WTC11 (cell line): ENCODE data around the gene SULT2B1. TPM values are rescaled to one million over a fixed set of nuclear protein-coding genes. Genes with fewer than 3 reads are reported as not detected.

Experiments used
- ATAC-seq: fragments of 200-7000 bp; cut with Tn5 transposase; 2 replicates; pipeline ENCODE4 v1.10.0; 2021; ENCODE audit warnings: mild to moderate bottlenecking, moderate library complexity
- CTCF ChIA-PET: fragments of 300-600 bp; sonication (Branson Sonifier 250); formaldehyde crosslinking; loops from one replicate; lab custom pipeline; 2021; ENCODE audit warnings: antibody characterized with exemption; lab: Charles Lee
- POLR2A ChIA-PET: fragments of 350-600 bp; sonication (Branson Sonifier 250); formaldehyde crosslinking; loops from one replicate; lab custom pipeline; 2021; ENCODE audit warnings: antibody characterized with exemption; lab: Charles Lee
- DNase-seq: peaks from one replicate; pipeline ENCODE4 v3.0.0; 2021; ENCODE audit warnings: low spot score
- H3K27ac Mint-ChIP-seq: 2 replicates; pipeline ENCODE4 v1.8.0; 2021; ENCODE audit warnings: mixed read lengths
- H3K27me3 Mint-ChIP-seq: 2 replicates; pipeline ENCODE4 v1.8.0; 2021; ENCODE audit warnings: low read depth, mild to moderate bottlenecking, moderate library complexity, mixed read lengths
- H3K36me3 Mint-ChIP-seq: 2 replicates; pipeline ENCODE4 v1.8.0; 2021; ENCODE audit warnings: mixed read lengths
- H3K4me1 Mint-ChIP-seq: 2 replicates; pipeline ENCODE4 v1.8.0; 2022; ENCODE audit warnings: mixed read lengths
- H3K4me3 Mint-ChIP-seq: 2 replicates; pipeline ENCODE4 v1.8.0; 2021; ENCODE audit warnings: mild to moderate bottlenecking, moderate library complexity, mixed read lengths
- H3K9me3 Mint-ChIP-seq: 2 replicates; pipeline ENCODE4 v1.8.0; 2021; ENCODE audit warnings: mixed read lengths
- AR ChIP-seq: fragments of 250-450 bp; sonication (Bioruptor Pico); IDR thresholded peaks from 2 replicates; pipeline ENCODE4 v1.9.0; 2021; ENCODE audit warnings: mild to moderate bottlenecking
- ARID4B ChIP-seq: sonication (generic); formaldehyde crosslinking; IDR thresholded peaks from 2 replicates; pipeline ENCODE4 v1.8.0; 2023; ENCODE audit warnings: missing genetic modification reagents, mild to moderate bottlenecking, borderline replicate concordance
- ELF4 ChIP-seq: sonication (generic); formaldehyde crosslinking; IDR thresholded peaks from 2 replicates; pipeline ENCODE4 v1.8.1; 2022; ENCODE audit warnings: low read depth, mild to moderate bottlenecking, moderate library complexity, missing genetic modification reagents
- ERG ChIP-seq: fragments of 250-450 bp; sonication (Bioruptor Pico); IDR thresholded peaks from 2 replicates; pipeline ENCODE4 v1.8.0; 2021; ENCODE audit warnings: mild to moderate bottlenecking
- HMGXB4 ChIP-seq: sonication (generic); formaldehyde crosslinking; IDR thresholded peaks from 2 replicates; pipeline ENCODE4 v1.8.1; 2023; ENCODE audit warnings: mild to moderate bottlenecking, moderate library complexity, missing genetic modification reagents
- IRF1 ChIP-seq: sonication (generic); formaldehyde crosslinking; IDR thresholded peaks from 2 replicates; pipeline ENCODE4 v1.8.0; 2023; ENCODE audit warnings: missing genetic modification reagents
- IRF2 ChIP-seq: sonication (generic); formaldehyde crosslinking; IDR thresholded peaks from 2 replicates; pipeline ENCODE4 v1.8.0; 2022; ENCODE audit warnings: low read depth, missing genetic modification reagents, borderline replicate concordance
- JAZF1 ChIP-seq: fragments of 250-450 bp; sonication (Bioruptor Pico); IDR thresholded peaks from 2 replicates; pipeline ENCODE4 v1.9.0; 2021; ENCODE audit warnings: moderate library complexity, mild to moderate bottlenecking, inconsistent platforms
- KAT7 ChIP-seq: sonication (generic); formaldehyde crosslinking; IDR thresholded peaks from 2 replicates; pipeline ENCODE4 v1.8.1; 2023; ENCODE audit warnings: missing genetic modification reagents, mild to moderate bottlenecking, borderline replicate concordance
- NR3C1 ChIP-seq: sonication (generic); formaldehyde crosslinking; conservative IDR thresholded peaks from 2 replicates; pipeline ENCODE4 v1.8.1; 2023; ENCODE audit warnings: low read depth, mild to moderate bottlenecking, missing genetic modification reagents
- PRDM15 ChIP-seq: sonication (generic); formaldehyde crosslinking; IDR thresholded peaks from 2 replicates; pipeline ENCODE4 v1.8.0; 2022; ENCODE audit warnings: missing genetic modification reagents
- PRRX2 ChIP-seq: fragments of 250-450 bp; sonication (Bioruptor Pico); IDR thresholded peaks from 2 replicates; pipeline ENCODE4 v1.8.0; 2021; ENCODE audit warnings: mild to moderate bottlenecking
- RELA ChIP-seq: sonication (generic); formaldehyde crosslinking; IDR thresholded peaks from 2 replicates; pipeline ENCODE4 v1.8.1; 2022; ENCODE audit warnings: missing genetic modification reagents, mild to moderate bottlenecking, borderline replicate concordance
- STAT6 ChIP-seq: sonication (generic); formaldehyde crosslinking; conservative IDR thresholded peaks from 2 replicates; pipeline ENCODE4 v1.8.1; 2023; ENCODE audit warnings: mild to moderate bottlenecking, low read depth, missing genetic modification reagents, moderate library complexity
- TCF7 ChIP-seq: sonication (generic); formaldehyde crosslinking; IDR thresholded peaks from 2 replicates; pipeline ENCODE4 v1.8.0; 2022; ENCODE audit warnings: mild to moderate bottlenecking, low read depth, missing genetic modification reagents, moderate library complexity
- TEAD1 ChIP-seq: sonication (generic); formaldehyde crosslinking; IDR thresholded peaks from 2 replicates; pipeline ENCODE4 v1.8.0; 2022; ENCODE audit warnings: mild to moderate bottlenecking, missing genetic modification reagents
- TEAD4 ChIP-seq: sonication (generic); formaldehyde crosslinking; IDR thresholded peaks from 2 replicates; pipeline ENCODE4 v1.8.0; 2022; ENCODE audit warnings: mild to moderate bottlenecking, missing genetic modification reagents
- ZNF138 ChIP-seq: sonication (generic); formaldehyde crosslinking; conservative IDR thresholded peaks from 2 replicates; pipeline ENCODE4 v1.8.1; 2022; ENCODE audit warnings: mild to moderate bottlenecking, moderate library complexity, missing genetic modification reagents
- total RNA-seq: library from RNA; stranded (reverse); gene quantifications from 3 replicates; pipeline ENCODE4 v1.2.3, GENCODE V29; 2021

Gene SULT2B1
- total RNA-seq, 1 experiment from 2014 or later: 0.96 TPM

GRCh38 chr19:48516536-48516935 is 35.4 kb upstream of the SULT2B1 start (continued):
- no peak for TF ChIP-seq AR
- TF ChIP-seq STAT6 (CRISPR knock-in tag): no peak

GRCh38 chr19:48518207-48518606 is 33.8 kb upstream of the SULT2B1 start:
- no peak overlapping the region for H3K4me3 Mint-ChIP-seq

More at GRCh38 chr19:48518207-48518606, 33.8 kb upstream of the SULT2B1 start:
- TF ChIP-seq TEAD4 (CRISPR knock-in tag): no peak
- TF ChIP-seq ELF4 (CRISPR knock-in tag): no peak
- no peak for TF ChIP-seq JAZF1 (CRISPR knock-in tag)
- TF ChIP-seq IRF2 (CRISPR knock-in tag): no peak
- TF ChIP-seq TCF7: no peak
- no peak for TF ChIP-seq ZNF138 (CRISPR knock-in tag)
- TF ChIP-seq RELA: no peak
- no peak for TF ChIP-seq TEAD1 (CRISPR knock-in tag)
- no peak for TF ChIP-seq HMGXB4 (CRISPR knock-in tag)
- TF ChIP-seq PRDM15 (CRISPR knock-in tag): no peak
- TF ChIP-seq ERG (CRISPR knock-in tag): no peak
- no peak for TF ChIP-seq IRF1 (CRISPR knock-in tag)
- TF ChIP-seq PRRX2 (CRISPR knock-in tag): no peak
- TF ChIP-seq KAT7 (CRISPR knock-in tag): no peak
- TF ChIP-seq NR3C1 (CRISPR knock-in tag): no peak
- TF ChIP-seq ARID4B (CRISPR knock-in tag): no peak
- DNase-seq (no peak), ATAC-seq (no peak)
- POLR2A ChIA-PET: no interaction called here
- Mint-ChIP-seq H3K36me3 (no peaks in the 10 kb centered on the region), H3K27me3 (no peaks in the 10 kb centered on the region), H3K27ac (peak overlapping the region; percentile 38; the same call in 1 of the 2 replicates), H3K4me1 (peaks cover 8% of the 10 kb centered on the region), H3K9me3 (no peaks in the 10 kb centered on the region)
- CTCF ChIA-PET: interaction anchor here (0.6 to 1.5 kb wide), 3 partner anchors 91 to 838 kb away, joined by 3 read pairs; no protein-coding TSS in a partner anchor
